Measurements from ENCODE around the gene UNCX.
A peak's percentile ranks its signal among the peaks of the same experiment; 100 is the strongest.
"Not testable (repeated sequence)": the region's sequence is repeated elsewhere in the genome, so short reads cannot be mapped to it uniquely, and the experiment has no call there.

The UNCX gene

GRCh38 chr7:1232623-1233332, at the start of gene UNCX:
Gene UNCX (plus strand): TSS chr7:1232872. CDS start chr7:1233018, 146 bp downstream.
- no peak for DNase-seq

GRCh38 chr7:1187127-1187526, 45.5 kb upstream of the UNCX start:
- no peak for DNase-seq

- DNase-seq = no peak
Observed at GRCh38 chr7:1188720-1189294, 43.9 kb upstream of the UNCX start.

- DNase-seq = no peak
Observed at GRCh38 chr7:1189986-1190772, 42.5 kb upstream of the UNCX start.

- peak in 1 of 2 donors; percentile 20 for DNase-seq
Observed at GRCh38 chr7:1192171-1192676, 40.4 kb upstream of the UNCX start.

- peak in 1 of 2 donors; percentile 21 for DNase-seq
Observed at GRCh38 chr7:1193593-1194424, 38.9 kb upstream of the UNCX start.

- not testable (repeated sequence) for DNase-seq
Observed at GRCh38 chr7:1196441-1196840, 36.2 kb upstream of the UNCX start.

- no peak for DNase-seq
Observed at GRCh38 chr7:1196950-1197349, 35.7 kb upstream of the UNCX start.

GRCh38 chr7:1197997-1198625, 34.6 kb upstream of the UNCX start:
- no peak for DNase-seq

- DNase-seq = no peak
Observed at GRCh38 chr7:1200045-1200444, 32.6 kb upstream of the UNCX start.

- no peak for DNase-seq
Observed at GRCh38 chr7:1201916-1202315, 30.8 kb upstream of the UNCX start.

GRCh38 chr7:1202914-1203313, 29.8 kb upstream of the UNCX start:
- DNase-seq = not testable (repeated sequence)

GRCh38 chr7:1204460-1205140, 28.1 kb upstream of the UNCX start:
- DNase-seq = no peak

GRCh38 chr7:1205742-1206141, 26.9 kb upstream of the UNCX start:
- not testable (repeated sequence) for DNase-seq

- no peak for DNase-seq
Observed at GRCh38 chr7:1209097-1209496, 23.6 kb upstream of the UNCX start.

GRCh38 chr7:1210321-1210978, 22.2 kb upstream of the UNCX start:
- no peak for DNase-seq

- no peak for DNase-seq
Observed at GRCh38 chr7:1210979-1211608, 21.6 kb upstream of the UNCX start.

GRCh38 chr7:1211611-1212010, 21.1 kb upstream of the UNCX start:
- no peak for DNase-seq

GRCh38 chr7:1212025-1212424, 20.6 kb upstream of the UNCX start:
- not testable (repeated sequence) for DNase-seq

- no peak for DNase-seq
Observed at GRCh38 chr7:1214516-1214915, 18.2 kb upstream of the UNCX start.
